Activated CD4-positive, alpha-beta T cell treated with anti-CD3 and anti-CD28 coated beads, Interleukin-2, amount 50 U/mL, for 24 hours (primary cell): ENCODE data around the gene TESMIN.

Experiments
- DNase-seq, 2 donors: peaks; one replicate each; pipeline ENCODE4 v3.0.0-alpha.2; 2020; ENCODE audit warnings: low read depth in 1 of 2, low spot score in 1 of 2

TESMIN gene

DNA sequence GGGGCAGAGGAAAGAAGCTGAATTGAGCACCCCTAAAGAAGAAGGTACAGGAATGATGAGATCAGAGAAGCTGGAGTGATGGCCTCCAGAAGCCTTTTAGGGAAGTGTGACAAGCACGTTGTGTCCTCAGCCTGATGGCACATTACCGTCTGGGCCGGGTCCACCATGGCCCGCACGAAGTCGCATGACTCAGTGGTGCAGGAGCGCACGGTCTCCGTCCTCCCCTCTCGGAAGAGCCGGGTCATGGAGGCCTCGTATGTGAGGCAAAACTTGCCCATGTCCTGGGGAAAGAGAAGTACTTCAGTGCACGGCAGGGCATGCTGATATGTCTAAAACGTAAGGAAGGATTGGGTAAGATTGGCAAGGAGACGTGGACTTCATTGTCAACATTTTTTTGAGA is 11.2 kb upstream of the TESMIN start:
- DNase-seq, result no peak

DNA sequence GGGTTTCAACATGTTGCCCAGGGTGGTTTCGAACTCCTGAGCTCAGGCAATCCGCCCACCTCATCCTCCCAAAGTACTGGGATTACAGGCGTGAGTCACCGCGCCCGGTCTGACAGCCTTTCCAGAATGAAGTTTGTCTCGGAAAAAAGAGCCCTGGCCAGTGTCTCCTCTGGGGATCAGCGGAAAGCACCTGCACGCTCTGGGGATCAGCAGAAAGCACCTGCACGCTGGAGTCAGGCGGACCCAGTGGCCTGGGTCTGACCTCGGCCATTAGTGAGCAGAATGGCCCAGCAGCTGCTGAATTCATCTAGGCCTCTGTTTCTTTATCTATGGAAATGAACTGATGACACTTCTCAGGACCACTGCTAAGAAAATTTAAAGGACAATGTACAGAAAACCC is 10.5 kb upstream of the TESMIN start:
- DNase-seq, result no peak

DNA sequence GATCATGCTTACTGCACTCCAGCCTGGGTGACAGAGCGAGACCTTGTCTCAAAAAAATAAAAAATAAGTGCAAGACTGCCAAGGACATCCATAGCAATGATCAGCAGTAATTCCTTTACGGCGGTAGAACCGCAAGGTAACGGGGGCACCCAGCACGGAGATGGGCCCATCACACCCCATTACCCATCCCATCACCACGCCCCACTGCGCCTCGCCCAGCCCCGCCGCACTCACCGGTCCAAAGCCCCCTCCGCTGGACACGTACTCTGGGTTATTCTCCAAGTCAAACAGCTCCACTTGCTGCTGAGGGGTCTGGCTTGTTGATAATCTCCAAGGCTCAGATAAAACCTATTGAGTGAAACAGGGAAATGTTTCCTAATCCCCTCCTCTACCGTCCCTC is 8.7 kb upstream of the TESMIN start:
- no peak for DNase-seq

DNA sequence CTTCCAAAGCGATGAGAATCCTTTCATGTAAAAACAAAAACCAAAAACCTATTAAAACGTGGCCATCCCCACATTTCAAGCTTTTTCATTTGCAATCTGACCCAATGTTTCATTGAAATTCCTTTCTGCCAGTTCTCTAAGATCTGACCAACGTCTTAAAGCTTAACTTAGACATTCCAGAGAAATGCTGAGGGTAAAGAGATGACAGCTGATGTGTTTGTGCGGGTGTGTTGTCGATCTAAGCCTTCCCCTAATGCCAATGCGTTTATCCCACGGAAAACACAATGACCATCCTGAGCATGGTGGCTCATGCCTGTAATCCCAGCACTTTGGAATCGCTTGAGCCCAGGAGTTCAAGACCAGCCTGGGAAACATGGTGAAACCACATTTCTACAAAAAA is 6.4 kb upstream of the TESMIN start:
- DNase-seq, result no peak

DNA sequence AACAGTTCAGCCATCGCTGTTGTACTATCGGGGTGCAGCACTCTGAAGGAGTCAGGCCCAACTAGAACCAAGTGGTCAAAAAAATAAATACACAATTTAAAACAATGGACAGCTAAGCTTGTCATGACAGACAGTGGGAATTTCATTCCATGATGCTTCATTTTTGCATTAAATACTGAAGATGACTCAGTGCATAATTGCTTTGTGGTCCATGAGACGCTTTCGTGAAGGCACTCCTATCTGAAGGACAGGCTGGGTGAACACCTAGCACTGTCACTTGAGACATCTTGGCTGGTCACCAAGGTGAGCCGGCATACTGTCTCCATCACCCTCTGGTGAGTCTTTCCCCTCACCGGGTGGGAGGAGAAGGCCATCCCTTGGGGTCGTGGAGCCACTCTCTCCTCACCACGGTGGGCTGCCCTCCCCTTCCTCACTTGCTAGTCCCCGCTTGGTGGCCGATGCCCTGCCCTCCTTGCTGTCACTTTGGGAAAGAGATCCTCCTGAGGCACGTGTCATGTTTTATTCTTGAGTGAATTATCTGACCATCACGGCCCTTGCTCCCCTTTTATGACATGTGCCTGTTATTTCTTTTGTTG is 4.9 kb upstream of the TESMIN start:
- DNase-seq, result no peak

DNA sequence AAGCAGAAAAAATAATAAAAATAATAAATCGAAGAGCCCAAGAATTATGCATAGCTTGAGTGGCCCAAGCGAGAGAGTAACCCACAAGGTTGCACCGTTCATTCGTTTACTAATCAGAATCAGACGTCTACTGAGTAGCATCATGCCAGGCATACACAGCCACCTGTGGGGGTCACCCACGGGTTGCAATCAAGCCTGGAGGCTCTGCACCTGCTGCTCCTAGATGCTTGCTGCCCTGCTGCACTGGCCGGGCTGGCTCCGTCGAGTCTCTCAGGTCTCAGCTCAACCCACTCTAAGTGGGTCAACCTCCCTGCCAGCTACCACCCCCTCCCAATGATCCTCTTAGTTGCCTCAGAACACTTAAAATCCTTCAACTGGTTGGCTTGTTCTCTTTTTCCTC is 2.0 kb upstream of the TESMIN start:
- DNase-seq, result no peak

DNA sequence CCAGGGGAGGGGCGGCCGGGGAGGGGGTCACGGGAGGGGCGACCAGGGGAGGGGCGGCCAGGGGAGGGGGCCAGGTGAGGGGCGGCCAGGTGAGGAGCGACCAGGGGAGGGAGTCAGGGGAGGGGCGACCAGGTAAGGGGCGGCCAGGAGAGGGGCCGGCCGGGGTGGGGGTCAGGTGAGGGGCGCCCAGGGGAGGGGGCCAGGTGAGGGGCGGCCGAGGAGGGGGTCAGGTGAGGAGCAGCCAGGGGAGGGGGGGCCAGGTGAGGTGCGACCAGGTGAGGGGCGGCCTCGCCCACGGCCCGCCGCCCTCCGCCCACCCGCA is 355 bp downstream of the TESMIN start:
- DNase-seq, result no peak

DNA sequence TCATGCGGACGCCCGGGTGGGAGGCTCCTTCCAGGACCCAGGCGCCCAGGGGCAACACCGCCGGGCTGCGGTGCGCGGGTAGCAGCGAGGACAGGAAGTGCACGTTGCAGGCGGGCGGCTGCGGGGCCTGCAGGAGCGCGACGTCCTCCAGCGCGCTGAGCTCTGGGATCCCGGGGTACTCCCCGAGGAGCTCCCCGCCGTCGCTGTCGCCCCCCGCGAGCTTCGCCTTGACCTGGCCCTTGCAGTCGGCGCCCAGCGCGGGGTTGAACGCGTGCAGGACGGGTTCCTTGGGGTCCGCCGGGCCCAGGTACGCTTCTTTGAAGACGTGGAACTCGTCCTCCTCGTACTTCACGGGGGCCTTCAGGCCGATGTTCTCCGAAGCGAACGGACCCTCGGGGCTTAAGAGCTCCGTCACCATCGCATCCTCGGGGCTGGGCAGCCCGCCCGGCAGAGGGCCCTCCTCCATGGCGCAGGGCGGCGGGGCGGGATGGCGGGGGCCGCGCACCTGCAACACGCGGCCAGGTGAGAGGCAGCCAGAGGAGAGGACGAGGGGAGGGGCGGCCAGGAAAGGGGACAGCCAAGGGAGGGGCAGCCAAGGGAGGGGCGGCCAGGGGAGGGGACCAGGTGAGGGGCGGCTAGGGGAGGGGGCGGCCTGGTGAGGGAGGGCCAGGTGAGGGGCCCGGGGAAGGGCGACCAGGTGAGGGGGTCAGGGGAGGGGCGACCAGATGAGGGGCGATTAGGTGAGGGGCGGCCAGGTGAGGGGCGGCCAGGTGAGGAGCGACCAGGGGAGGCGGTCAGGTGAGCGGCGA is 921 bp downstream of the TESMIN start:
- DNase-seq, result no peak

DNA sequence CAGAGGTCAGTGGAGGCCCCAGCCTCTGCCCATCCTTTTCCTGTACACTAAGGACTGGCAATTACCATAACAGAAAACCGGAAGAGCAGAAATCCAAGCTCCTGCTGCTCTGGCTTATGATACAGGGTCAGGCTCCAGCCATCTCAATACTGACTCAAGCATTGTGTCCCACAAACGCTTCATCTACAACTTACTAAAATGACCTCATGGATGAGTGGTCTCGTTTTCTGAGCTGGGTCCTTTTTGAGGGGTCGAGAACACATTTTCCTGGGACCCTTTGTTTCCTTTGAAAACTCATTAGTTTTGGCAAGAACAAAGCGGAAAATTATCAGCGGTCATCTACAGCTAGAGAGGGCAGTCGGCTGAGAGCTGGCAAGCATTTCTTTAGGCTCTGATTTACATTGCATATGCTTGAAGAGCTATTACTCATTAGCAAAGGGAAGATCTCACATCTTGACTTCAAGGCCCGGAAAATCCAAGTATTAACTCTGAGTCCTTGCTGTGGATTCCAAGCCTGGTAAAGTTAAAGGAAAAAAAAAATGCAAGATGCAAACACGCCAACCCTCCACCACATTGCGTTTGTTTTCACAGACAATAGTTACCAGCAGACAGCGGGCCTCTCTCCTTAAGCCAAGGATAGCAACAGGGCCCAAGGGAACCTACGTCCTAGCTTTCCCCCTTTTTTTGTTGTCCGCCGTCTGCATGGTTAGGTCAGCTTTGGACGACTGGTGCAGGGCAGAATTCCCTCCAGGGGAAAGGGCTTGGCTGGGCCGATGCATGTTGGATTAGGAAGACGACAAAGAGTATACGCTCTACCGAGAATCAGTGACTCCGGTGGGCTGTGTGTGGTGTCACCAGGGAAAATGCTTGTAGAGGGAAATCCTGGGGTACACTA is 1.8 kb downstream of the TESMIN start:
- no peak for DNase-seq

DNA sequence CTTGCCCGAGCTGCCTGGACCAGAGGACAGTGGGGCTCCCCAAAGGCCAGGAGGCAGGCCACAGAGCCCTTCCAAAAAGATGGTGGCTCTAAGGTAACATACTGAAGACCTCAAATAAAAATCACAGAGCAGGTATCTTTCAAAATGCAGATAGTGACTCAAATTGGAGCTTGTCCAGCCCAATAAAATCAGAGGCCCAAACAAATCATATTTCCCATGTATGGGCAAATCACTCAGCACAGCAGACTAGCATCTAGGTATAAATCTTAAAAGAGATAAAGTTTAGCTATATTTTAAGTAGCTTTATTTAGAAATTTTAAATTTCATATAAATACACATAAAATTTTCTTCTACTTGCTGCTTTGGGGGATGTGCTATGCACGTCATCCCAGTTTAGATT is 3.3 kb downstream of the TESMIN start:
- no peak for DNase-seq

DNA sequence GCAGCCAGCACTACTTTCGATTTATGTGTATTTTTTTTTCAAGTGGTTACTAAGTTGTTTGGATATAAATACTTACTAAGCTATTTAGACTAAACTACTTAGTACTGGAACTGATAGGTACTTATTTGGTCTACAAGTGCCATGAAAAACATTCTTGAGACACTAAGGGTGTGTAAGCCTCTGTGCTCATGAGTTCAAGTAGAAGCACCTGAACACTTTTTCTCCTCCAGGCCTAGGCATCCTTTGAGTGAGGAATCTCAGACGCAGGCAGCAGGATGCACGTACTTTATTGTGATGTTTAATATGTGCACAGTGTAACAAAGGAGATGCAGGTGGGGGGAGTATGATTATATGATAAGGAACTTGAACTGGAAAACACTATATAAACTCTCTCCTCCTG is 7.8 kb downstream of the TESMIN start:
- no peak for DNase-seq

DNA sequence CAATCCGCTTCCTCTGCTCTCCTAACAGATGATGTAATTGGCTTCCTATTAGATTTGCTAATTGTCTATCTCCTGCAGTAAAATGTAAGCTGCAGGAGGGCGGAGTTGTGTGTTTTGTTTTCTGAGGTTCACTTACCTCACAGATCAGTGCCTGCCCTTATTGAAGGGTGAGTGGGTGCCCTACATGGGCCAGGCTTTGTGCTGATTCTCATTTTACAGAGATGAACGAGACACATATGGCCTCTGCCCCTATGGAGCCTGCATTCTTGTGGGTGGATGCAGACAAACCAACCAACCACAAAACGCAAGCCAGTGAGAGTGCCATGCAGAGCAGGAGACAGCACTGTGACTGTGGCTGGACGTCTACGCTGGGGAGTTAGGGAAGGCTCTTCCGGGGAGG is 9.9 kb downstream of the TESMIN start:
- no peak for DNase-seq

DNA sequence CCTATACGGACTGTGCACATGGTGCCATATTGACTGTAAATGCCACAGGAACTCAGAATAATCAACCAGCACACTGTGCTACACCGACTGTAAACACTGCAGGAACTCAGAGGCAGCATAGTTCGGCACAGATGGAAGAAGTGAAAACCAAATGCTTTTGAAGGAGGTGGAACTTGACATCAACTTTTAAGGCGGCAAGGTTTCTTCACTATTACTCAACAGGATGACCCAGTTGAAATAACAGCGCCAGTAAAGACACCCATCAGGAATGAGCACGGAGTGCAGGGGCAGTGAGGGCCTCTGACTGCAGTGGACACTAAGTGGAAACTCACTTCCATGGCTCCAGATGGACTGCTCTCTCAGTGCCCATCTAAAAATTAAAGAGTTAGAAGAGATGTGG is 15.7 kb downstream of the TESMIN start:
- DNase-seq, result no peak

DNA sequence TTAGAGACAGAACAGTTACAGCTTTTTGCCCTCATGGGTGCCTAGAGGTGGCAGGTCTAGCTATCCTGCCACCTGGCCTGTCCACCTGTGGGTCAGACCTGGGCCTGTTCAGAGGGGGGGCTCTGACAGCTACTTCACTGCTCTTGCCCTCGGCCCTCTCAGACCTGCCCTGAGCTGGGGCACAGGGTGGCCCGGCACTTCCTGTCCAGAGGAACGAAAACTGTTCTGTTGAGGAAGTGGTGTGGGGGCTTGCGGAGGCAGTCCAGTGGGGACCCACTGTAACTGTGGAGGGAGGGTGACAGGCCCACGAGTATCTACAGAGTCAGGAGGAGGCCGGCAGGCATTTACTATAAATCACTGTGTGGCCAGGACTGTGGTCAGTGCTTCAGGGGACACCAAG is 16.2 kb downstream of the TESMIN start:
- DNase-seq, result no peak

DNA sequence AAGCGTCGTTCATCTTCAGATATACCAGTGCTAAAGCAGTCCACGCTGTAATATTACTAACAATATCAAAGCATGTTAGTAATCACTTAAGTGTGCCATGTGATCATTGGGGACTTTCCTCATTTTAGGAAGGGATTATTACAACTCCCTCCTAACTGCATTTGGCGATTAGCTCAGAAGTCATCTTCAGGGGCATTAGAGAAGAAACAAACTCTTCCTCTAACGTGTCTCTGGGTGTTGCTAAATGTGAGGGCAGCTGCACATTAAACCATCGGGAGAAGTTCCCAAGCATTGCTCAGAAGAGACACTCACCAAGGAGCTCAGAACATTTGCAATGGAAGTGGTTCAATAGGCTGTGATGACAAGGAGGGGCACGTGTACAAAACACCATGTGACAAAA is 17.2 kb downstream of the TESMIN start:
- no peak for DNase-seq

DNA sequence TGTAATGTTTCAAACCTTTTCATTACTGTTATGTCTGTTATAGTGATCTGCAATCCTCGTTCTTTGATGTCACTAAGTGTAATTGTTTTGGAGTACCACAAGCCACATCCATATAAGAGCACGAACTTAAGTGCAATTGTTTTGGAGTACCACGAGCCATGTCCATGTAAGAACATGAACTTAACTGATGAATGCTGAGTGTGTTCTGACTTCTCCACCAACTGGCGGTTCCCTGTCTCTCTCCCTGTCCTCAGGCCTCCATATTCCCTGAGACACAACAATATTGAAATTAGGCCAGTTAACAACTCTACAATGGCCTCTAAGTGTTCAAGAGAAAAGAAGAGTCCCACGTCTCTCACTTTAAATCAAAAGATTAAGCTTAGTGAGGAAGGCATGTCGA is 23.5 kb downstream of the TESMIN start:
- DNase-seq, result no peak

DNA sequence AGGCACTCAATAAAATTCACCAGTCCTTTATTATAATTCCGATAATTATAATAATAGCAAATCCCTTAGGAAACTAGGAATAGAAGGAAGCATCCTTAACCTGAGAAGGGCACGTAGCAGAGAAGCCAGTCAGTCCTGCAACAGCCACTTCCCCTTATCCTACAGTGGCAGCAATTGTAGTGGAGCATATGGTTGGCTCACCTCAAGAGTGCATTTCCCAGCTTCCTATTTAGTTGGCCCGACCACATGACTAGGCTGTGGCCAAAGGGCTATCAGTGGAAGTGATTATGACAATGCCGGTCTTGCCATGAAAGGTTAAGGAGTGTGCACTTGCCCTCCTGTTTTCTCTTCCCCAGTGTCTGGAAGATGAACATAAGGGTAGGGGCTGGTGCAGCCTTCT is 27.0 kb downstream of the TESMIN start:
- no peak for DNase-seq

DNA sequence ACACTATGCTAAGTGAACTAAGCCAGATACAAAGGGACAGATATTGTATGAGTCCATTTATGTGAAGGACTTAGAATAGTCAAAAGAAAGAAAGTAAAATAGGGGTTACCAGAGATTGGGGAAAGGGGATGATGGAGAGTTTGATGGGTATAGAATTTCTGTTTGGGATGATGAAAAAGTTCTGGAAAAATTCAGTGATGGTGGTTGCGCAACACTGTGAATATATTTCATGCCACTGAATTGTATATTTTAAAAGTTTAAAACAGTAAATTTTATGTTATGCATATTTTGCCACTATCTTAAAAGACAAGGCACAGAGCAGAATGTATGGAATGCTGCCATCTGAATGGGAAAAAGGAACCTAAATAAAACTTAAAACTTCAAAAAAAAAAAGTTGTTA is 29.2 kb downstream of the TESMIN start:
- no peak for DNase-seq

DNA sequence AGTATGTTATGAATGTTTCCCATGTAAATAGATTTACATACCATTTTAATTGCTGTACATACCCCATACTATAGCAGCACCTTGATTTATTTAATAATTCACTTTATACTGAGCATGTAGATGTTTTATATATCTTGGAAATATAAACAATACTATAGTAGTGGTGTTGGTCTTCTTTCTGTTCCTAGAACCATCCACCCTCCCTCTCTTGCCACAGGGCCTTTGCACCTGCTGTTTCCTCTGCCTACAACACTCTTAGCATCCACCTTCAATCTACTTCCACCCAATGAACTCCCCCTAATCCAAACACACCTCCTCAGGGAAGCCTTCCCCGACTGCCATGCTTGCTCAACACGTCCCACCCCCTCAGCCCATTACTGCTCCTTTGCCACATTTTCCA is 30.2 kb downstream of the TESMIN start:
- DNase-seq, result no peak

DNA sequence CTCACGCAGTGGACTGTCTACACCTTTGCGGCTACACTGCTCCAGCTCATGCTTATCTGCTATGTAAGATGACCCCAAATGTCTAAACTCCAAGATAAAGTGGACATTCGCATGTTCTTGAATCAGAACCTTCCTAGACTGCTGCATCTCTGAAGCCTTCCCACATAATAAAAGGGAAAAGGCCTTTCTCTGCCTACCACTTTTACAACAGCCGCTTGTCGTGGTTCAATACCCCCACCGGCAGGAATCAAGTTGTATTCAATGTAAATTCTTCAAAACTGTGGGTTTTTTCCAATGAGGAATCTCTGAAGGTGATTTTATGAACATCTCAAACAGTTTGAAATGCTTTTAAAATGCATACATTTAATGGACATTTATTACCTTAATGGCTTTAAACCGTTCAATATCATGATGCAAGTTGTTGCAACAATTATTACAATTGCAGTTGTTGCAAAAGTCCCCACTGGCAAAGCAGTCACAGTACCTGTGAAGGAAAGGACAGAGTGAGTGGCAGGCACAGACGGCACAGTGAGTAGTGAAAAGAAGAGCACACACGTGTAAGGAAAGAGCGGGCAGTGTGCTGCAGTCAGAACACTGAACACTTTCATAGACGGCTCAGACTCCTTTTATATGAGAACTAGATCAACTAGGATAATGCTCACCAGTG is 35.7 kb downstream of the TESMIN start:
- DNase-seq, result no peak

DNA sequence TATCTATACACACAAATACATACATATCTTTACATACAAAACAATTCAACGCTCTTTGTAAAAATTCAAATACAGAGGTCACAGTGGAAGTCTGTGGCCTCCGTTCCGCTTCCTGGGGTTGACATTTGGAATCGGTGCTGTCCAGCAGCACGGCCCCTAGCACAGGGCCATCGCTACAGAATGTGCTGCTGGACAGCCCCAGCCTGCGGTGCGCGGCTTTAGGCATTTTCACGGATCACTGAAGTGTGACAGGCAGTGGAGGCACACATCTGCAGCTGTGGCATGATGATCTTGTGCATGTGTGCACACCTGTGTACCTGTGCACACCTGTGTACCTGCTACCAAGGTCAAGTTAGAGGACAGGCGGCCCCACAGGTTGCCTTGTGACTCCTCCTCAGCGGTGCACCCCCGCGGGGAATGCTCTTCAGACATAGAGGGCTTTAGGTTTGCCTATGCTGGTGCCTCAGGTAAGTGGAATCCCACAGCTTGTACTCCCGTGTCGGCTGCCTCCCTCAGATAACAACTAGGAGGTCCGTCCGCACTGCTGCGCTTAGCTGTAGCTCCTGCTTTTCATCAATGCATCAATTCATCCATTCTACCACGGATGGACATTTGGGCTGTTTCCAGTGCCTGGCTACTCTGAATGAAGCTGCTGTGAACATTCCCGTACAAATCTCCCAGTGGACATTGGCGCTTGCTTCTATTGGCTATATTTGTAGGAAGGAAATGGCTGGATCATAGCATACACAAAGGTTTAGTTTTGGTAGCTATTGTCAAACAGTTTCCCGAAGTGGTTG is 37.1 kb downstream of the TESMIN start:
- DNase-seq, result no peak
